G401.6 (cell line): ENCODE results near the gene MRC2.

Source experiments
- FAIRE-seq: peaks from 2 replicates; lab custom pipeline; 2012; peaks lifted over from hg19 to GRCh38; lab: Jason Lieb, UNC

Gene MRC2

DNA sequence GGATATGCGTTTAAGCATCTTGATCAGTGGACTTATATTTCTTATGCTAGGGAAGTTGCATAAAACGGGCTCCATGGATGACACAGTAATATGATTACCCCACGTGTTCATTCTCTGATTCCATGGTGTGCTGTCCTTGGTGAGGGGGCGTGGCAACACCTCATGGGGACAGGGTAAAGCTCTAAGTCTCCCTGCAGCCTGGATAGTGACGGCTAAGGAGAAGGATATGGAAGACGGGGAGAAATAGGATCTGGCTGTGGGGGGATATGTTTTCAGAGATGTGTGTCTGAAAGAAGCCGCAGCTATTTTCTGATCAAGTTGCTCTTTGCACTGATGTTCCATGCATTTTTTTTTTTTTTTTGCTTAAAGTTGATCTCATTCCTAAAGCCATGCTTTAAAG, 96.4 kb downstream of the MRC2 start:
- FAIRE-seq = no peak

DNA sequence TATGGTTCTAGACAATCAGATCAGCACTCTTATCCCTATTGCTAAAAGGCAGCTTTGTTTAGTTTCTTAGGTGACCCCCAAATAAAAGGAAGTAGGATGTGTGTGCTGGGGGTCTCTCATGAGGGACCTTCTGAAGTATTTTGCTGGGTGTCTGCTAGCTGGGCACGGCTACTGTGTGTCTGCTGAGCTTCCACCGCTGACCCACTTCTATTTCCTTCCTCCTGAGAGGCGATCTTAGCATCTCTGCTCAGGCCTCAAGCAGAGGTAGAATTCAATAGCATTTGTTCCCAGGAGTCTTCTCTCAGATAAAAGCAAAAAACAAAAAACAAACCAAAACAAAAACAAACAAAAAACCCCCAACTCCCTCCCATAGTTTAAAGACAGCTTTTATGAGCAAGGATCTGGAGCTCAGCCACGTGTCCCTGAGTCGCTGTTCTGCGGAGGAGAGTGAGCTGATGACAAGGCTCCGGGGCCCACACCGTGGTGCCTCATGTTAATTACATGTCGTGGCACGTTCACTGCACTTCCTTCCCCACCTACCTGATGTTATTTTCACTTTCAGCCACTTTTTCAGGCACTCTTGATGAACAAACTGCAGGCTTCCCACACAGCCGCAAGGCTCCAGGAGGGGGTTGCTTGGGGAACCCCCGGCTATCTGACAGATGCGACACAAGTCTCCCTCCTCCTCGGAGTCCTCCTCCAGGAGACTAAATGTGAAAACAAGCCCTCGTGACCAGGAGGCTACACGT, 97.1 kb downstream of the MRC2 start:
- FAIRE-seq = no peak

DNA sequence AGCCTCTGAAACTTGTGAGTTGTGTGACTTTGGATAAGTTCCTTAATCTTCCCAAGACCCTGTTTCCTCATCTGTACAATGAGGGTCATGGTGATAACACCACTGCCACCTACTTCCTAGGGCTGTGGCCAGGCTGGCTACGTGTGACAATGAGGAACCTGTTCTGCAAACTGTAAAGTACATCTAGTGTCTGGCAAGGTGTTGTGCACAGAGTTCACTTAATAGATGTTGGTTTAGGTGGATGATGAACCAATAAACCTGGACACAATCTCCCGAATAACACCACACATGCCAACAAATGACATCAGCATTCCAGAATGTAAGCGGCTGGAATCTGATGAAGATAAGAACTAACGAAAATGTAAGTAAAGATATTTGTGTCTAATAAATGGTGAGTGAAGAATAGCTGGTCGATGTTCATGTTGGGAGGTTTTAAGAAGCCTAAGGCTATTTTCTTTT, 98.3 kb downstream of the MRC2 start:
- no peak for FAIRE-seq

DNA sequence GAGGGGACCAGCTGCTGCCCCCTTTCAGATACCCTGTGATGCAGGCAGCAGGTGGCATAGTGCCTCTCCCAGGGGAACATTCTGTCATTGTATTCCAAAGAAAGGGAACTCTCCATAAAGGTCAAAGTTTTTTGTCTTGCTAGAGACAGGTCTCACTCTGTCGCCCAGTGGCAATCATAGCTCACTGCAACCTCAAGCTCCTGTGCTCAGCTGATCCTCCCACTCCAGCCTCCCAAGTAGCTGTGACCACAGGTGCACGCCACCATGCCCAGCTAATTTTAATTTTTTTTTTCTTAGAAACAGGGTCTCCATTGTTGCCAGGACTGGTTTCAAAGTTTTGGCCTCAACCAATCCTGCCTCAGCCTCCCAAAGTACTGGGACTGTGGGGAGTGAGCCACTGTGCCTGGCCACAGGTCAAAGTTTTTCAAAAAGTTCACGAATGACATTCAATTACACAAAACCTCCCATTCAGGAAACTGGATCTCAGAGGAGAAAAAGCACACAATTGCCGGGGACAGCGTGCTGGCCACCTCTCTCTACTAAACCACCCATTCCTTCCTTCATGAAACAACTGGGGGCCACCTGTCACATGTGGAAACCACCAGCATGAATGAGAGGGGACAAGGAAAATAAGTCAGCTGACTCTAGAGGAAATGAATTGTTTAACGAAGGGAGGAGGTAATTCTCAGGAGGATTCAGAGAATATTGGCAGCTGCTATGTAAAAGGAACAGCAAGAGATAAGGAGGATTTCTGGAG, 100.6 kb downstream of the MRC2 start:
- FAIRE-seq = no peak

DNA sequence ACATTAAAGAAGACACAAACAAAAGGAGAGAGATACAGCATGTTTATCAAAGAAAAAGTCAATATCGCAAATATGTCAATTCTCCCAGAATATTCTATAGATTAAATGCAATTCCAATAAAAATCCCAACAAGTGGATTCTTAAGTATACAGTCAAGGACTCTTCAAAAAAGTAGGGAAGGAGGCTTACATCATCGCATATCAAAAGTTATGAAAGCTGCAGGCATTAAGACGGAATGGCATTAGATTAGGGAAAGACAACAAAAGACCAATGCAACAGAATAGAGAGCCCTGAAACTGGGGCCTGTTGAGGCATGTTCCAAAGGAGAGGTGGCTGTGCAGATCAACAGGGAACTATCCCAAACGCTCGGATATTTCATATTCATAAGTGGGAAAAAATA, 104.7 kb downstream of the MRC2 start:
- FAIRE-seq = no peak

DNA sequence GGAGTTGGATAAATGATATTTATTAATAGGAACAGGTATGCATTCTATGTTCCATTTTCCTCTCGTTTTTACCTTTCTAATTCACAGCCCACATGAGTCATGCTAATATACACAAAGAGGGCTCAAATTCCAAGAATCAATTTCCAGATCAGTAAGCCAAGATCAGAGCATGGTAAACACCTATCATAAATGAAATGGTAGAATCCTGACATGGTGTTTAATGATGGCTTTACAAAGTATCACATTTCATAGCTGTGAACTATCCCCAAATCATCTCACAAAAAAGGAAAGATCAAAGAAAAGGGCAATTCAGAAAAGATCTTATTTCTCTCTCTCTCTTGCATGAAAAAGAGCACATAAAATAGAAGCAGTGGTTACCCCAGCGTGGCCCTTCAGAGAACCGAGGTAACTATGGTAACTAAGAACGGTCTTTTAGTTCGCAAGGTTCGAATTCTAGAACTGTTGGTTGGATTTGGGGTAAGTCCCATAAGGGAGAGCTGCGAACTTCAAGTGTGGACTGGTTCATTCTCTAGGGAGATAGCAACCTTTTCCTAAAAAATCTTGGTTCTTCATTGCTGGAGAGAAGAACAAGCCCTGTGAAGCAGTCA, 107.7 kb downstream of the MRC2 start:
- no peak for FAIRE-seq

DNA sequence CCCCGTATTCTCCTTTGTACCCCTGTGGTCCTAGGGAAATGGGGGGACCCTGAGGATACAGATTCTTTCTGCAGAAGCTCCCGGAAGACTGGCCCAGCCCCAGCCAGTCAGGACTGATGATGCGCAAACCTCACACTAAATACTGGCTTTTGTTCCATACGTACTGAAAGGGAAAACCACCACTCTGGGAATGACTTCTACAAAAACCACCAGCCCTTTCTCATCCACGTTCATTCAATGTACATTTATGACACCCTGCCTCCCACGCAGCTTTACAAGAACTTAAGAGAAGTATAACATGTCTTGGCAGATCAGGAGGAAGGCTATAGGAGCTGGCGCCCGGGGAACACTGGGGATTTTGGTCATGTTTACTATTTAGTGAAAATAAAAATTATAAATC, 110.0 kb downstream of the MRC2 start:
- FAIRE-seq = no peak

DNA sequence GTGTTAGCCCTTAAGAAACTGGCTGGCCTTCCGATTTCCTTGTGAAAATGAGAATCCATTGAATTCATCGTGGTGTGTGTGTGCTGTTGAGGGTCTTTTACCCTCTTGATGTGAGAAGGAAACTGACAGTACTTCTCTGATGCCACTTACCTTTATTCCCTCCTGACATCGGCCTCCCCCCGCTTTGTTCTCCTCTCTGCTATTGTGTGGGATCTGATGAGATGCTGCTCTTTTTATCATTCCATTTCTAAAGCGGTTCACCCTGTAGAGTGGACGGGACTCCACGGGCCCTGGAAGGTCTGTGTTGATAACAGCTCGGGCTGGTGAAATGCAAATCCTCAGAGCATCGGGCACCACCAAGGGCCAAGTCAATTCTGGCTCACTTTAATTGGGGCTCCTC, 110.8 kb downstream of the MRC2 start:
- FAIRE-seq = no peak

DNA sequence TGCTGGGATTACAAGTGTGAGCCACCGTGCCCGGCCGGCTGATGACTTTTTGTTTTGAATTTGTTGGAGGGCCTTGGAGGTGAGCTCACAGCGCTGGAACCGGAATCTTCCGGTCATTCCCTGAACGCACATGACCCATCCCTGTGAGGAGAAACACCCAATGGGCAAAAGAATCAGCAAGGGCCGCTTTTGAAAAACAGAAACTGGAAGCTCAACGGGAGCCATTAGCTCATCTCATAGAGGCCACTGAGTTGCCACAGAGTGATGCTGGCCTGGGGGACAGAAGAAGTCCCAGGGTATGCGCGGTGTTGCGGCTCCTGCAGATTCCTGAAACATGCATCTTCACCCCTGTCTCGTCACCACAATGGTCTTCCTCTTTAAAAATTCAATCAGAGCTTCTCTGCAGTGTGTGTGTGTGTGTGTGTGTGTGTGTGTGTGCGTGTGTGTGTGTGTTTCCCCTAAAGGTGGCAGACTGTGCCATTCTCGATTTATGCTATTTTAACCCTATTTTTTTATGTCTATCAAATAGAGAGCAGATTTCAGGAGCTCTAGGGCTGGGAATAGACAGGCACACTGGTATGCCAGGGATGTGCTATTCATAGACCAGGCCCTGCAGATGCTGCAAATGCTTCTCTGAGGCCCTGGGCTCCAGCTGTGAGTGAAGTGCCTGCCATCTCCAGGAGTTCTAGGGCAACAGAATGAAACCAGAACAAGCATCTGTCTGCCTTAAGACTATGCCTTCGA, 112.3 kb downstream of the MRC2 start:
- FAIRE-seq = no peak

DNA sequence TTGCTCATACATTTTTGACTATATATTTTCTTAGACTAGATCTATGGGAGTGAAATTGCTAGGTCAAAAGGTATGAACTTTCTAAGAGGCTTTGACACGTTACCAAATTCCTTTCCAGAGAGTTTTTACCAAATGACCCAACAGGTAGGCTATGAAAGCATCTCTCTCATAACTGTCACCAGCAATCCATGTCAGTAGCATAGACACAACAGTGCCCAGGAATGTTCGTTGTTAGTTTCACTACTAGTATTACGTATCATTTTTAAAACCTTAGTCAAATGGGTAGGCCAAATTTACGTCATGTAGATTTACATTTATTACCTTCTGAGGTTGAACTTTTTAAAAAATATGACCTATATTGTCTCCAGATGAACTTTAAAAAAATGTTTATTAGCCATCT, 113.8 kb downstream of the MRC2 start:
- no peak for FAIRE-seq
